Iris pigment epithelial cell (primary cell): ENCODE measurements around the gene SLC22A31.
"Not testable (repeated sequence)": the region's sequence is repeated elsewhere in the genome, so short reads cannot be mapped to it uniquely, and the experiment has no call there.

Source experiments
- DNase-seq: peaks from one replicate; pipeline ENCODE4 v3.0.0-alpha.2; 2011; ENCODE audit warnings: low read depth

Gene SLC22A31

DNA sequence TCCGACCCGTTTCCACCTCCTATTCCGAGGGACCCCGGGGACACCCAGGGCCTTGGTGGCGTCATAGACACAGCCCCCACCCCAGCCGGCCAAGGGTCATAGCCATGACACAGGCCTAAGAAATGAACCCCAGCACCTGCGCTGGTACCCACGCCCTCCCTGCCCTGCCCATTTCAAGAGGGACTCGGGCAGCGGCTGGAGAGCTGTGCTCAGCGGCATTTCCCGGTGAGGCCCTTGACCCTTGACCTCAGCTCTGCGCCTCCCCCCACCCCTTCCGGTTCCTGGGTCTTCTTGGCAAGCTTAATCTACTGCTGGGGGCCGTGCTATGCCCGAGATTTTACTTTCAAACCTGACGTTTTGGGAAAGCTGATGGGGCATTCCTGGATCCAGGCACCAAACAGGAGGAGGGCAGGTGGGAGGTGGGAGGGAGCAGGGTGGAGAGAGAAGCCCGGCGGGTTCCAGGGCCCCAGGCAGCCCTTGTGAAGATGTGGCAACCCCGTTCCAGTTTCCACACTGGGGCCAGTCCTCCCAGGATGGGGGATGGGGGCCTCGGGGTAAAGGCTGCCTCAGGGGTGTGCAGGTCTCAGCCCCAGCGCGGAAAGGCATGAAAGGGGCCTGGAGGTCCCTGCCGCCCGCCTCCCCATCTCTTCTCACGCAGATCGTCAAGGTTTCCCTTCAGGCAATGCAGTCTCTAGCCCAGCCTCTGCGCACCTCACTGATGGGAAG, at the start of gene SLC22A31:
SLC22A31 (minus strand) TSS at position 414 of the 726 bp plus-strand sequence; CDS start at position 378, 36 bp downstream.
- DNase-seq, result peak; percentile 21

DNA sequence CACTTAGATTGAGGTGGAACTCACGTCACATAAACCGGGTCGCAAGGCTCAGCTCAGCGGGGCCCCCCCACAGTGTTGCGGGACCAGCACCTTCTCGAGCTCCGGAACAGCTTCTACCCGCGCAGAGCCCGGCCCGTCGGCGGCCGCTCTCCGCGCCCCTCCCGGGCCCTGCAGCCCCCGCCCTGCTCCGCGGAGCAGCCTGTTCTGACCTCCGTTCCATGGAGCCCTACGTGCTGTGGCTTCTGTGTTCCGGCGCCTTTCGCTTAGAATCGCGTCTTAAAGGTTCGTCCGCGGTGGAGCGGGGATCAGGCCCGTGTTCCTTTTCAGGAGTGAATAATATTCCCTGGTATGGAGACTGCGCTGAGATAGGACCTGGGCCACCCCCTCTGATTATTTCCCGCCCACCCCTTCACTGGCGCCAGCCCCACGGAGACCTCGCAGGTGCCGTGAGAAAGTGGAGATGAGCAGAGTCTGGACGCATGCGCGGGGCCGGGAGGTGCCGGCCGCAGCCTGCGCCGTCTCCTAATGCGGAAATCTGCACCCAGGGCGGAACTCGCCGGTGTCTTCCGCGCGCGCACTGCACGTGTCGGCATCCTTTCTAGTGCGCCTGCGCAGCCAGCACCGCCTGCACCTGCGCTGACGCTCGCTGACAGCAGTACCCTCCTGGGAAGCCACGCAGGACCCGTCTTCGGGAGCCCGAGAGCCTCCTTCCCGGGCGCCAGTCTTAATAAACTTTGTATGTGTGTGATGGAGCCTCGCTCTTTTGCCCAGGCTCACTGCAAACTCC, 48.1 kb upstream of the SLC22A31 start:
- no peak for DNase-seq

DNA sequence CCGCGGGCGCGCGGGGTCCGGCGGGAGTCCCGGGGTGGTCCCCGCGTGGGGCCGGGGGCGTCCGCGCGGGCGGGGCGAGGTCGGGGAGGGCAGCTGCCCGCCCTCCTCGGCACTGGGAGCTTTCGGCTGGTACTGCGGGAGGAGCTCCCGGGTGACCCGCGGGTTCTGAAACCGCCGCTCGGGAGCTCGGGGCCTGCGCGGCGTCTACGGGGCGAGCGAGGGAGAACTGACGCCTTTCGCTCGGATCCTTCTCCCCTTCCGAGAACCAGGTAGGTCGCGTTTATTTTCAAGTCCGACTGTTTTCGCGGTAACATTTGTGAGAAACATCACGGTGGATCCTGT, 47.4 kb upstream of the SLC22A31 start:
- DNase-seq, result not testable (repeated sequence)

DNA sequence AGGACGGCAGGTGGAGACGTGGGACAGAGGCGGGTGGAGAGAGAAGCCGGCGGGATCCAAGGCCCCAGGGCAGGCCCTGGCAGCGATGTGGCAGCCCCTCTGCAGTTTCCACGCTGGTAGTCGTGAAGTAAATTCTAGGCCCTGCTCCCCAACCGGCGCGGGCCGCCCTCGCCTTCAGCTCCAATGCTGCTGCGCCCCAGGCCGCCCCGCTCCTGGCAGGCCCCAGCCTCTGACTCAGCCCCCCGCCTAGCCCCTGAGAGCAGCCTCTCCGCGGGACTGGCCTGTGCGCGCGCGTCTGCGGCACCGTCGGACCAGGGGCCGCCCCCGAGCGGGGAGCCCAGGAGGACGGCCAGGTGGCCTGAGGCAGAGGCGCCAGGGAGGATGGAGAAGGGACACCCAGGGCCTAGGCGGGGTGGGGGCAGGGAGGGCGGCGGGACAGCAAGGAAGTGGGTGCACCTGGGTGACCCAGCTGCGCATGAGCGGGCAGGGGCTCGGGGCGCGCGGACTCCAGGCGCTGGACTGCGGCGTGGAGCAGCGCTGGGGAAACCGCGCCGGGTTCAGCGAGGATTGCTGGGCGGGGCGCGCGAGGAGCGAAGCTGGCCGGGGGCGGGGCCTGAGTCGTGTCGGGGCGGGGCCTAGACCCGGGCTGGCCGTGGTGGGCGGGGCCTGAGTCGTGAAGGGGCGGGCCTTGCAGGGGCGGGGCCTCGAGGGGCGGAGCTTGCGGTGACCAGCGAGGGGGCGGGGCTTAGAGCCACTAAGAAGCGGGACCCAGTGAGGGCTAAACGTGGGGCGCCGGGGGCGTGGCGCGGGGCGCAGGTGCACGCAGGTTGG, 46.8 kb upstream of the SLC22A31 start:
- DNase-seq, result peak; percentile 80

DNA sequence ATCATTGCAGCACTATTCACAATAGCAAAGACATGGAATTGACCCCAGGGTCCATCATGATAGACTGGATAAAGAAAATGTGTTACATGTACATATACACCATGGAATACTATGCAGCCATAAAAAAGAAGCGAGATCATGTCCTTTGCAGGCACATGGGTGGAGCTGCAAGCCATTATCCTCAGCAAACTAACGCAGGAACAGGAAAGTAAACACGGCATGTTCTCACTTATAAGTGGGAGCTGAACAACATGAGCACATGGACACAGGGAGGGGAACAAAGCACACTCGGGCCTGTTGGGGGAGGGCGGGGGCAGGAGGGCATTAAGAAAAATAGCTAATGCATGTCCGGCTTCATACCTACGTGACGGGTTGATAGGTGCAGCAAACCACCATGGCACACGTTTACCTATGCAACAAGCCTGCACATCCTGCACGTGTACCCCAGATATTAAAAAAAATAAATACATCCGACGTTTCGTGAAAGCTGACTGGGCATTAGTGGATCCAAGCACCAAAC, 46.1 kb upstream of the SLC22A31 start:
- DNase-seq, result no peak

DNA sequence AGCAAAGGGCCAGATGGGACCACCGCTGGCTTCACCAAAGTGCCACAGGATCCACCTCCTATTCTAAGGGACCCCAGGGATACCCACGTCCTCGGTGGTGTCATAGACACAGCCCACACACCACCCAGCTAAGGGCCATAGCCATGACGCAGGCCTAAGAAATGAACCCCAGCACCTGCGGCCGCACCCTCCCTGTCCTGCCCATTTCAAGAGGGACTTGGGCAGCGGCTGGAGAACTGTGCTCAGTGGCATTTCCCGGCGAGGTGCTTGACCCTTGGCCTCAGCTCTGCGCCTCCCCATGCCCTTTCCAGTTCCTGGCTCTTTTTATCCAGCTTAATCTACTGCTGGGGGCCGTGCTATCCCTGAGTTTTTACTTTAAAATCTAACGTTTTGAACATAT, 44.4 kb upstream of the SLC22A31 start:
- no peak for DNase-seq

DNA sequence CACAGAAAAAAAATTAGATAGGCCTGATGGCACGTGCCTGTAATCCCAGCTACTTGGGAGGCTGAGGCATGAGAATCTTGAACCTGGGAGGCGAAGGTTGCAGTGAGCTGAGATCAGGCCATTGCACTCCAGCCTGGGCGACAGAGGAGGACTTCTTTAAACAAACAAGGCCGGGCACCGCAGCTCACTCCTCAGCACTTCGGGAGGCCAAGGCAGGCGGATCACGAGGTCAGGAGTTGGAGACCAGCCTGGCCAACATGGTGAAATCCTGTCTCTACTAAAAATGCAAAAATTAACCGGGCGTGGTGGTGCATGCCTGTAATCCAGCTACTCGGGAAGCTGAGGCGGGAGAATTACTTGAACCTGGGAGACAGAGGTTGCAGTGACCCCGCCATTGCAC, 43.9 kb upstream of the SLC22A31 start:
- DNase-seq, result not testable (repeated sequence)

DNA sequence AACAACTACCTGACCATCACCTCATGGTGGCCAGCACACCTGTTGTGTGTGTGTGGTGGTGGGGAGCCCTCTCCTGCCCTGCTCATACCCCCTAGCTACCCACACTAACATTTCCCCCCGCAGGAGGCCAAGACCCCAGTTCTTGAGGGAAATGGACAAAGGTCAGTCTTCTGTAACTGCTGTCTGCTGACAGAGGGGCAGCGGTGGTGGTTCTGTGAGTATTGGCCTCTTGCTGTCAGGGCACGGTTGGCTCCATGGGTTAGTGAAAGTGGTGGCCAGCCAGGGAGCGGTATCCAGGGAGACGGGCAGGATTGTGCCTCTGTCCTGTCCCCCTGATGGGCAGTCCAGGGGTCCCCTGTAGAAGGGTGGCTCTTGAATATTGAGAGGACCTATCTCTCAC, 43.3 kb upstream of the SLC22A31 start:
- no peak for DNase-seq

DNA sequence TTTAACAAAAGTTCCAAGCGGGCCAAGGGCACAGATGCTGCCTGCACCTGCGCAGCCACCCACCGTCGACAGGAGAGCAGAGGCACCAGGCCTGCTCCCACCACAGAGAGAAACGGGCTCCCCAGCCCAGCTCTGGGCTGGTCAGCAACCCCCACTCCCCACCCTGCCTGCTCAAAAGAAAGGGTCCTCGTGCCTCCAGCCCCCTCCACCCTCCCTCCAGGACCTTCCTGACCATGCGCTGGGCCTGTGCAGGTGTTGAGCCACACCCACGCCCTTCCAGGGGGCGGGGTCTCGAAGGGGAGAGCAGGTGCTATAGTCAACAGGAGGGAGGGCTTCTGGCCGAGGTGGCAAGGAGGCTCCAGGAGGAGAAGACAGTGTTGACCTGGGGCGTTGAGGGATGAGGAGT, 42.5 kb upstream of the SLC22A31 start:
- no peak for DNase-seq

DNA sequence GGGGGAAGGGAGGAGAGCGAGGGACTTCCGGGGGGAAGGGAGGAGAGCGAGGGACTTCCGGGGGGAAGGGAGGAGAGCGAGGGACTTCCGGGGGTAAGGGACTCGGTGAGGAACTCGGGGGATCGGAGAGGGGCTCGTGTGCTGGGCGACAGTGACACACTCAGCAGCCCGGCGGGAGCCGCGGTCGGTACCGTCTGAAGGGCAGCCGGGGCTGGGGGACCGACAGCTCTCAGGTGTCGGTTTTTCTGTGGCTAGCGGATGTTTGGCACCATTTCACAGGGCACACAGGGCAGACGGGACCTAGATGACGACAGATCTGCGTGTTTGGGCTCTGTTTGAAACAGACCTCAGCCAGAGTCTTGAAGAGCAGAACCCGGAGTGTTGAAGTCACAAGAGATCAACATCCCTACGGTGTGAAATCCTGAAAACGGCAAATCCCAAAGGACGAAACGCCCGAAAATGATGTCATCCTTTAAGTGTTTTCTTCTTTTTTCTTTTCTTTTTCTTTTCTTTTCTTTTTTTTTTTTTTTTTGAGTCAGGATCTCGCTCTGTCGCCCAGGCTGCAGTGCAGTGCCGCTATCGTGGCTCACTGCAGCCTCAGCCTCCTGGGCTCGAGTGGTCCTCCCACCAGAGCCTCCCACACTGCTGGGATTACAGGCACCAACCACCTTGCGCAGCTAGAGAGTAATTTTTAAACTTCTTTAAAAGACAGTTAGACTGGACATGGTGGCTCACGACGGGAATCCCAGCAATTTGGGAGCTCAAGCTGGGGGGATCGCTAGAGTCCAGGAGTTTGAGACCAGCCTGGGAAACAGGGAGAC, 41.1 kb upstream of the SLC22A31 start:
- DNase-seq, result peak; percentile 82

DNA sequence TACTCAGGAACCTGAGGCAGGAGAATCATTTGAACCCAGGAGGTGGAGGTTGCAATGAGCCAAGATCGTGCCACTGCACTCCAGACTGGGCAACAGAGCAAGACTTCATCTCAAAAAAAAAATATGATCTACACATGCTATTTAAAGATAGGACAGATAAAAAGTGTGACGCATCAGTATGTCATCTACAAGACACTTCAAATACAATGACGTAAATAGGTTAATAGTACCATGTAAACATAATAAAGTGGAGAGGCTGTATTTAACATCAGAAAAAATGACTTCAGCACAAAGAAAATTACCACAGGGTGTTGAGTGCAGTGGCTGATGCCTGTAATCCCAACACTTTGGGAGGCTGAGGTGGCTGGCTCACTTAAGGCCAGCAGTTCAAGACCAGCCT, 37.4 kb upstream of the SLC22A31 start:
- DNase-seq, result no peak

DNA sequence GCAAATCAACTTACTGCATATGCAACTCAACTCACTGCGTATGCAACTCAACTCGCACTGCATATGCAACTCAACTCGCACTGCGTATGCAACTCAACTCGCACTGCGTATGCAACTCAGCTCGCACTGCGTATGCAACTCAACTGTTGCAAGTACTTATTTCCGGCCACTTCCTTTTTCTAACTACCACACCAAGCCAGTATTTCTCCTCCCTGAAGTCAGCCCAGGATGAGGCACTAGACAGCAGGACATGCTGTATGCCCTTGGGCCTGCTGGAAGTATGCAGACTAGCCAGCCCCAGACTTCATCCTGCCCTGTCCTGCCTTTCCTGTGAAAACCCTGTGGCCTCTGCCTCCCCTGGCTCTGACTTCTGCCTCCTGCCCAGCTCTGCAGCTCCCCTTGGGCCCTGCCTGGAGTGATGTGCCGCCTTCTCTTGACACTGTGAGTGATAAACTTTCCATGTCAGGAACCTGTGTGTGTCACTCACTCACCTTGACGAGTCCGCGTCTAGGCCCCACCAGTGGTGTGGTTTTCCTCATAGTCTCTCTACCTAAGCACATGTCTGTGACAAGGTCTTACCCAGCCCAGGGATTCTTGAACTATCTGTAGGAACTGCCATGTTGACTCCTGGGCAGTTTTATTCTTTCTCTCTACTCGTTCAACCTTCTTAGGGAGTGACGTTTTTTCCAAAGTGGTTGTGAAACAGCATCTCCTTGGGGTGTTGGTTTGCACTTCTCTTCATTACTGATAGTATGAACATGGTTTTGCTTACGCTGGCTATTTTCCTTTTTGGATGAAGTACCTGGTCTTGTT, 33.5 kb upstream of the SLC22A31 start:
- DNase-seq, result no peak

DNA sequence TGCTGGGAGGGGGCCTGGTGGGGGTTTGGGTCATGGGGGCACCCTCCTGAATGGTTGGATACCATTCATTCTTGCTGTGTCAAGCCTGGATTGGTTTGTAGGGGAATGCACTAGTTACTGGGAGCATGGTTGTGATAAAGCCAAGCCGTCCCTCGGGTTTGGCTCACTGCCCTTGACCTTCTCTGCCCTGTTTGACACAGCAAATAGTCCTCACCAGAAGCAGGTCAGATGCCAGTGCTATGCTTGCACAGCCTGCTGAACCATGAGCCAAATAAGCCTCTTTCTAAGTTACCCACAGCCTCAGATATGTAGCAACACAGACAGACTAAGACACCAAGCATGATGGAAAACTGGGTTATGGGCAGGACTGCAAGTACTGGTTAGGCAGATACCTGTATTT, 31.8 kb upstream of the SLC22A31 start:
- DNase-seq, result no peak

DNA sequence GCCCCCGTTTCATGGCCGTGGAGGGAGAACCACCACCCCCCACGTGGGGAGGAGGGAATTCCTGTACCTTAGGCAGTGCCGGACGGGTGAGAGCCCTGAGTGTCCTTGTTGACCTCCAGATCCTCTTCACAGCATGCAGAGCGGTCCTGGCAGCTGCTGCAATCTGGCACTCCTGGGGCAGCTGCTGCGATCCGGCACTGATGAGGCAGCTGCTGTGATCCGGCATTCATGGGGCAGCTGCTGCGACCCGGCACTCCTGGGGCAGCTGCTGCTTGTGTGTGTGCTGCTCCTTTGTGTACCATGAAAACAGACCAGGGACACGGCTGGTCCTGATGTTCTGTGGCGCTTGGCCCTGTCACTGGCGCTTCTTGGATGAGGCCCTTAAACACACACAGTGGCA, 29.9 kb upstream of the SLC22A31 start:
- DNase-seq, result no peak

DNA sequence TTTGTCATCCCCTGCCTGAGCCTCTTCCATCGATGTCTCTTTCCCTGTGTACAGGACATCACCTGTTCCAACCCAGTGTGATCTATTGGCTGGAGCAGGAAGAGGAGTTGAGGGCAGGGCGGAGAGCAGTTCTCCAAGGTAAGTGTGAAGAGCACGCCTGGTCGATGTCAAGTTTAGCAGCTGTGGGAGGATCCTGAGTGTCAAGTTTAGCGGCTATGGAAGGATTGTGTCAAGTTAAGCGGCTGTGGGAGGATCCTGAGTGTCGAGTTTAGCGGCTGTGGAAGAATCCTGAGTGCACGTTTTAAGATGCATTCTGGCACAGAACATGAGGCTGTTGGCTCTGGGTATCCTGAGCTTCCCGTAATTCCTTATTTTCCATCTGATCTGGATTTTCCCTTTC, 24.3 kb upstream of the SLC22A31 start:
- no peak for DNase-seq

DNA sequence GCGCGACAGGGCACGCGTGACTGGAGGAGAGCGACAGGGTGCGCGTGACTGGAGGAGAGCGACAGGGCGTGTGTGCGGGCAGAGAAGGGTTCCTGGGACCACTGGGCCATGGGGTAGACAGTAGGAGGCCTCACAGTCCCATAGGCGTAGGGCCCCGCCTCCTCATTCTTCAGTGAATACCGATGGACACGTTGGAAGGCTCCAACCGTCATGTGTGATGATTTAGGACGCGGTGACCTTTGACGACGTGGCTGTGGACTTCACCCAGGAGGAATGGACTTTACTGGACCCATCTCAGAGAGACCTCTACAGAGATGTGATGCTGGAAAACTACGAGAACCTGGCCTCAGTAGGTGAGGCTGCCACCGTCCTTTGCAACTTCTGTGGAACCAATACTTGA, 22.6 kb upstream of the SLC22A31 start:
- DNase-seq, result no peak

DNA sequence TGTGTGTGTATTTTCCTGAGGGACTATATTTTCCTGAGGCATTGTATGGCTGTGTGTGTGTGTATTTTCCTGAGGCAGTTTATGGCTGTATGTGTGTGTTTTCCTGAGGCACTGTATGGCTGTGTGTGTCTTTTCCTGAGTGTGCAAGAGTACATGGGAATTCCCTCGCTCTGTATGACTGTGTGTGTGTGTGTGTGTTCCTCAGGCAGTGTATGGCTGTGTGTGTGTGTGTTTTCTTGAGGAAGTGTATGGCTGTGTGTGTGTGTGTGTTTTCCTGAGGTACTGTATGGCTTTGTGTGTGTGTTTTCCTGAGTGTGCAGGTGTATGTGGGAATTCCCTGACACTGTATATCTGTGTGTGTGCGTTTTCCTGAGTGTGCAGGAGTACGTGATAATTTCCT, 21.3 kb upstream of the SLC22A31 start:
- no peak for DNase-seq

DNA sequence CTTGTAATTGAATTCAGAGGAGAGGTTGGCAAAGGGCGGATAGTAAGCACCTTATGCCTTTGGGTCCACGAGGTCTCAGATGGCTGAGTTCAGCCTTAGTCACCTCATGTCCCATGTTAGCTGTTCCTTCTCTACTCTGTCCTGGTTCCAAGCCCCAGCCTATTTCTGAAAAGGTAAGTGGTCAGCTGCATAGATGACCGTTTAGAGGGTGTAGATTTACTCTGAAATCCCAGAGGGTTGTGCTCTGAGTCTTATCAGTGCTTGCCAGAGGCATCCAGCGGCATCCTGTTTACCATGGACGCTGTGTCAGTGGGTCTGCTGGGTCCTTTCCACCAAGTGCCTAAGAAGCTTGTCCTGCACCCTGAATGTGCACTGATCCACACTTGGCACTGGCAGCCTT, 19.0 kb upstream of the SLC22A31 start:
- DNase-seq, result no peak

DNA sequence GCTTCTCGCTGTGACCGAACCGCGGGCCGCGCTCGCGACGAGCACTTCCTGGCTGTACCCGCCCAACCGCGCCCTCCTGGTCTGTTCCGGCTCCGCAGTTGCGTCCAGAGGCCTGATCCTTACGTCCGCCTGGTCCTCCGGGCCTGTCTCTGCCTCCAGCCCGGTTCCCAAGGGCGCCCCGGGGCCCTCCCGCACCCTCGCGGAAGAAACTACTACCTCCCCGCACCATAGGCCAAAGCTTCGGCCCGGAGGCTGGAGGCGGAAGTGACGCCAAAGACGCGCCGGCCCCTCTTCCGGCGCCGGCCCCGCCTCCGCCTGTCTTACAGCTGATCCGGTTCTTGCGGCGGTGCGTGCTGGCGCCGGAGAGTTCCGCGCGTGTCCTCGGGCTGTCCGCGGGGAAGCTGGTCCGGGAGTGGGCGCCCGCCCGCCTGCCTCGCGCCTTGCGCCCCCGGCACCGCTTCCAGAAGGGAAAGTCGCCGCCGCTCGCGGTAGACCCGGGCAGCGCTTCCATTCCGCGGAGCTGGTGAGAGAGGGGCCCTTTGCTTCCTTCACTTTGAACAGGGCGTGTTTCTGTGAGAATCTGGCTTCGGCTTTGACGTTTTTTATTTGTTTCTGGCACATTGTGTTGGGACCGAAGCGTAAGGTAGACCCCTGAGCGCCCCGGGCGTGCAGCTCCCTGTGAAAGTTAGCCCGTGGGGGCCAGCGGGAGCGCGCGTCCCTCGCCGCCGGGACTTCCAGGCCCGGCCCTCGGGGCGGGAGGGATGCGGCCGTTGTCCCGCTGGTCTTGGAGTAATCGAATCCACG, 17.3 kb upstream of the SLC22A31 start, which contains the start of gene ZNF778:
ZNF778 (plus strand) TSS at position 316 of the 804 bp plus-strand sequence. CDS start 3,425 bp downstream, outside the sequence.
- DNase-seq, result peak; percentile 90

DNA sequence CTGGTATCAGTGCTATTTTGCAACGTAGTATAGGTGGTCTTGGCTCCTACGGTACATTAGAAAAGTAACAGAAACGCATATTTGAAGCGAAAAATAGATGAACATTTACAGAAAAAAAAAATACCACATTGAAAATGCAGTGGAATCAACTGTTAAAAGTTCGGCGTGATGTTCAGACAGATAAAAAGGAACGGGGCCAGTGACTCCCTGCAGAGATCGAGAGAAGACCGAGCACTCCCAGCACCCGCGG, 16.7 kb upstream of the SLC22A31 start:
- no peak for DNase-seq
